ENCODE data around the gene NMD3.

Gene NMD3

DNA sequence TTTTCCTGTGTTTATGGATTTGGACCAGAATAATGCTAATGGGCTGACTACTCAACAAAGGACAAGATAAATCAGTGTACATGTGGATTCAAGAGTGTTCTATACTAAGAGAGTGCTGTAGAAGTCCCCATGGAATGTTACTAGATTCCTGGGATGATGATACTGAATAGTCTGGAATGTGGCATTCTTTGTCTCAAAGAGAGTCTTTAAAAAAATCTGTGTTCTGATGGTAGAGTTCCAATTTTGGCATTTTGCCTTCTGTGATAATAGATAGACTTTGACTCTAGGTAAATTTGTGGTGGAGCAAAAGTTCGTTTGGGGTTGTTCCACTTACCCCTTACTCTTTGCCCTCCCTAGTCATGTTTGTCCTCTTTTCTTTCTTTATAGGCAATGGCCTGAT, 43.7 kb downstream of the NMD3 start:
- no peak for TF ChIP-seq EZH2 (IDR thresholded peaks at IDR 0.05)
- TF ChIP-seq FOXP2 (optimal IDR thresholded peaks at IDR 0.05; ENCODE audit: control extremely low read depth, extremely low read length, insufficient read depth), result no peak
- no peak for TF ChIP-seq POLR2AphosphoS5 (IDR thresholded peaks at IDR 0.05; ENCODE audit: borderline replicate concordance, low read depth, low read length)
- H3K4me3 ChIP-seq, result no peak overlapping the region
- DNase-seq (ENCODE audit: low read depth, low spot score), result no peak
- 0 out of 2 replicates have a peak, but pooled peaks cover 10% of the 10 kb centered on the region for H3K9me3 ChIP-seq (ENCODE audit: low read depth, low read length)
- peaks cover 44% of the 10 kb centered on the region for H3K36me3 ChIP-seq (ENCODE audit: insufficient read depth, low read length)
- no peak overlapping the region for H3K27ac ChIP-seq
- H3K9ac ChIP-seq (ENCODE audit: insufficient read length), result no peak overlapping the region

DNA sequence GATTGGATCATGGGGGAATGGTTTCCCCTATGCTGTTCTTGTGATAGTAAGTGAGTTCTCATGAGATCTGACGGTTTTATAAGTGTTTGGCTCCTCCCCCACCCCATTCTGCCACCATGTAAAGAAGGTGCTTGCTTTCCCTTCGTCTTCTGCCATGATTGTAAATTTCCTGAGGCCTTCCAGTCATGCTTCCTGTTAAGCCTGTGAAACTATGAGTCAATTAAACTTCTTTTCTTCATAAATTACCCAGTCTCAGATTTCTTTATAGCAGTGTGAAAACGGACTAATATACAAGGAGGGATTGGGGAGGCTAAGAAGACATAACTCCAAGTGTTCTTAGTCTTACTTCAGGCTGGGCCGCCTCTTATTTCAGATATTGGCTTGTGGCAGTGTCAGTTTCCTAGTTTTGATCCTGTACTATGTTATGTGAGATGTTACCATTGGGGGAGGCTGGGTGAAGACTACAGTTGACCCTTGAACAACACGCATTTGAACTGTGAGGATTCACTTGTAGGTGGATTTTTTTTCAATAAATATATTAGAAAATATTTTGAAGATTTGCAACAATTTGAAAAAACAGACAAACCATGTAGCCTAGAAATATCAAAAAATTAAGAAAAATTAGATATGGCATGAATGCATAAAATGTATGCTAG, 44.9 kb downstream of the NMD3 start:
- no peak for DNase-seq (ENCODE audit: low read depth, low spot score)
- Histone ChIP-seq H3K9ac (ENCODE audit: insufficient read length) (no peak overlapping the region), H3K4me3 (no peak overlapping the region), H3K9me3 (ENCODE audit: low read depth, low read length) (0 out of 2 replicates have a peak, but pooled peaks cover 10% of the 10 kb centered on the region), H3K27ac (no peak overlapping the region), H3K36me3 (ENCODE audit: insufficient read depth, low read length) (peaks cover 32% of the 10 kb centered on the region)
- TF ChIP-seq POLR2AphosphoS5 (IDR thresholded peaks at IDR 0.05; ENCODE audit: borderline replicate concordance, low read depth, low read length) (no peak), EZH2 (IDR thresholded peaks at IDR 0.05) (no peak), FOXP2 (optimal IDR thresholded peaks at IDR 0.05; ENCODE audit: control extremely low read depth, extremely low read length, insufficient read depth) (no peak)

DNA sequence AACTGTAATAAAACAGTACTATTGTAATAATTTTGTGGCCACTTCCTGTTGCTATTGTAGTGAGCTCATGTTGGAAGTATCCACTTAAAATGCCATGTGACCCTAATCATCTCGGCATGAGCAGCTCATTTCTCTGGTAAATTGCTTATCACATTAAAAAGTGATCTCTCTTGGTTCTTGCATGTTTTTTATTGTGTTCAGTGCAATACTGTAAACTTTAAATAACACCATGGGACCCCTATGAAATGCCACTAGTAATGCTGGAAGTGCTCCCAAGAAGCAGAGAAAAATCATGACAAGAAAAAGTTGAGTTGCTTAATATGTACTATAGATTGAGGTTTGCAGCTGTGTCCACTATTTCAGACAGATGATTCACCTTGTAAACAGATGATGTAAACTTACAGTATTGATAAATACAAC, 45.6 kb downstream of the NMD3 start:
- Histone ChIP-seq H3K36me3 (ENCODE audit: insufficient read depth, low read length) (peaks cover 25% of the 10 kb centered on the region), H3K4me3 (no peak overlapping the region), H3K9ac (ENCODE audit: insufficient read length) (no peak overlapping the region), H3K27ac (no peak overlapping the region), H3K9me3 (ENCODE audit: low read depth, low read length) (0 out of 2 replicates have a peak, but pooled peaks cover 7% of the 10 kb centered on the region)
- DNase-seq (ENCODE audit: low read depth, low spot score), result peak; percentile 30
- TF ChIP-seq FOXP2 (optimal IDR thresholded peaks at IDR 0.05; ENCODE audit: control extremely low read depth, extremely low read length, insufficient read depth) (no peak), POLR2AphosphoS5 (IDR thresholded peaks at IDR 0.05; ENCODE audit: borderline replicate concordance, low read depth, low read length) (no peak; the same call in 1 of the 2 replicates), EZH2 (IDR thresholded peaks at IDR 0.05) (no peak)

DNA sequence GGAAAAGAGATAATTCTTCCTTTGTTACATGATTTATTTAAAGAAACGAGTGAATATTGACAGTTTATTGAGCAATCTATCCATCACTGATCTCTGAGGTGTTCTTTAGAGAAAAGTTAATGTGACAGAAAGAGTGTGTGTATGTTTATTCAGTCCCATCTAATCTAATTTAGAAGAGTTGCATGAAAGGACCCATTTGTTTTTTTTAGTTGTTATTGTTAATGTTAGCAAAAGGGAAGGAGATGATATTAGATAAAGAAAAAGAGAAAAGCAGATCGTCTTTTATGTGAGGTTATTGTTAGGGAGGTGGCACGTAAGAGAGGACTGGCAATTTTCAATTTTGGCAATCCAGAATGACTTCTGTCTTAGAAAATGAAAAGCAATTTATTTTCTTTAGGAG, 46.5 kb downstream of the NMD3 start:
- TF ChIP-seq FOXP2 (optimal IDR thresholded peaks at IDR 0.05; ENCODE audit: control extremely low read depth, extremely low read length, insufficient read depth) (no peak), EZH2 (IDR thresholded peaks at IDR 0.05) (no peak), POLR2AphosphoS5 (IDR thresholded peaks at IDR 0.05; ENCODE audit: borderline replicate concordance, low read depth, low read length) (no peak)
- H3K27ac ChIP-seq, result no peak overlapping the region
- H3K4me3 ChIP-seq, result no peak overlapping the region
- peaks cover 20% of the 10 kb centered on the region for H3K36me3 ChIP-seq (ENCODE audit: insufficient read depth, low read length)
- 0 out of 2 replicates have a peak, but pooled peaks cover 4% of the 10 kb centered on the region for H3K9me3 ChIP-seq (ENCODE audit: low read depth, low read length)
- no peak for DNase-seq (ENCODE audit: low read depth, low spot score)
- no peak overlapping the region for H3K9ac ChIP-seq (ENCODE audit: insufficient read length)

DNA sequence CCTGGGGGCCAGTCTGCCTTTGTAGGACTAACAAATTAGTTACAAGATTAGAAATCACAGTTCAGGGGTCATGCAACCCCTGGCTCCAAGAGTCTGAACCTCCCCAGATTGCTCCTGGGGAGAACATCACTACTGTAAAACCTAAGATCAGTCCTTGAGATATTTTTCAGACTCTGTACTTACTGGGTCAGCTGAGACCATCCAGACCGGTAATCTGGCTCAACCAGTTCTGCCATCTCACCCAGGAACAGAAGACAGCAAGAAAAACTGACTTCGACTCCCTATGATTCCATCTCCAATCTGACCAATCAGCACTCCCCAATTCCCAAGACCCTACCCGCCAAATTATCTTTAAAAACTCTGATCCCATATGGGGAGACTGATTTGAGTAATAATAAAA, 47.5 kb downstream of the NMD3 start:
- TF ChIP-seq FOXP2 (optimal IDR thresholded peaks at IDR 0.05; ENCODE audit: control extremely low read depth, extremely low read length, insufficient read depth) (no peak), POLR2AphosphoS5 (IDR thresholded peaks at IDR 0.05; ENCODE audit: borderline replicate concordance, low read depth, low read length) (no peak), EZH2 (IDR thresholded peaks at IDR 0.05) (no peak)
- no peak overlapping the region for H3K27ac ChIP-seq
- no peak for DNase-seq (ENCODE audit: low read depth, low spot score)

DNA sequence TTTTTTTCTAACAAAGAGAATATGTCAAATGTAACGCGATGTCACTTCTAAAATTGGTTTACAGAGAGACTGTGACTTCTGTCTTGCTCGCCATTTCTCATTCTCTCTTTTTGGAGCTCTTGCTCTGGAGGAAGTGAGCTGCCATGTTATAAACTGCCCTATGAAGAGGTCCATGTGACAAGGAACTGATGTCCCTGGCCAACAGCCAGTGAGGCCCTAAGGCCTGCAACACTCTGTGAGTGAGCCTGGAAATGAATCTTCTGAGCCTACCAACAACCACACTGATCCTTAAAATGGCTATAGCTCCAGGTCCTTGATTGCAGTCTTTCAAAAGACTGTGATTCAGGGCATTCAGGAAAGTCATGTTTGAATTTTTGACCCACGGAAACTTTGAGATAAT, 49.9 kb downstream of the NMD3 start:
- DNase-seq (ENCODE audit: low read depth, low spot score), result no peak
- H3K4me3 ChIP-seq, result no peak overlapping the region
- H3K36me3 ChIP-seq (ENCODE audit: insufficient read depth, low read length), result no peaks in the 10 kb centered on the region
- TF ChIP-seq FOXP2 (optimal IDR thresholded peaks at IDR 0.05; ENCODE audit: control extremely low read depth, extremely low read length, insufficient read depth), result no peak
- no peak for TF ChIP-seq POLR2AphosphoS5 (IDR thresholded peaks at IDR 0.05; ENCODE audit: borderline replicate concordance, low read depth, low read length)
- no peak for TF ChIP-seq EZH2 (IDR thresholded peaks at IDR 0.05)
- no peaks in the 10 kb centered on the region for H3K9me3 ChIP-seq (ENCODE audit: low read depth, low read length)
- no peak overlapping the region for H3K27ac ChIP-seq
- H3K9ac ChIP-seq (ENCODE audit: insufficient read length), result no peak overlapping the region

More for the DNA sequence above, 47.5 kb downstream of the NMD3 start:
- H3K4me3 ChIP-seq, result no peak overlapping the region
- peaks cover 13% of the 10 kb centered on the region for H3K36me3 ChIP-seq (ENCODE audit: insufficient read depth, low read length)
- 0 out of 2 replicates have a peak, but pooled peaks cover 2% of the 10 kb centered on the region for H3K9me3 ChIP-seq (ENCODE audit: low read depth, low read length)
- no peak overlapping the region for H3K9ac ChIP-seq (ENCODE audit: insufficient read length)

DNA sequence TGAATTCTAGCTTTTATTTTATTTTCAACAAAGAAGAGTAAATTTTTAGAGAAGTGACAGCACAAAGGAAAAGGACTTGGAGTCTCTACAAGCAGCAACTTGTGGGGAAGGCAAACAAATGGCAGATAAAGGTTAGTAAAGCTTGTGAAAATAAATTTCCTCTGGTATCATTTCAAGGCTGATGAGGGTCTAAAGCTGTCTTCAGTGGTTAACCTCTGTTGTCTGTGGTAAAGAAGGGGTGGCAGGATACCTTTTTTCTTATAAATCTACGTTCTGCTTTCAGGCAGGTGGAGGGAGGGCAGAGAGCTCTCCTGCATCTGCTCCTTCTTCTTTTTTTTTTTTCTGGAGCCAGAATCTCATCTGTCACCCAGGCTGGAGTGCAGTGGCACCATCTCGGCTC, 50.5 kb downstream of the NMD3 start:
- no peak for TF ChIP-seq EZH2 (IDR thresholded peaks at IDR 0.05)
- TF ChIP-seq FOXP2 (optimal IDR thresholded peaks at IDR 0.05; ENCODE audit: control extremely low read depth, extremely low read length, insufficient read depth), result no peak
- TF ChIP-seq POLR2AphosphoS5 (IDR thresholded peaks at IDR 0.05; ENCODE audit: borderline replicate concordance, low read depth, low read length), result no peak
- Histone ChIP-seq H3K27ac (no peak overlapping the region), H3K9ac (ENCODE audit: insufficient read length) (no peak overlapping the region), H3K36me3 (ENCODE audit: insufficient read depth, low read length) (no peaks in the 10 kb centered on the region), H3K4me3 (no peak overlapping the region), H3K9me3 (ENCODE audit: low read depth, low read length) (no peaks in the 10 kb centered on the region)
- DNase-seq (ENCODE audit: low read depth, low spot score), result no peak

DNA sequence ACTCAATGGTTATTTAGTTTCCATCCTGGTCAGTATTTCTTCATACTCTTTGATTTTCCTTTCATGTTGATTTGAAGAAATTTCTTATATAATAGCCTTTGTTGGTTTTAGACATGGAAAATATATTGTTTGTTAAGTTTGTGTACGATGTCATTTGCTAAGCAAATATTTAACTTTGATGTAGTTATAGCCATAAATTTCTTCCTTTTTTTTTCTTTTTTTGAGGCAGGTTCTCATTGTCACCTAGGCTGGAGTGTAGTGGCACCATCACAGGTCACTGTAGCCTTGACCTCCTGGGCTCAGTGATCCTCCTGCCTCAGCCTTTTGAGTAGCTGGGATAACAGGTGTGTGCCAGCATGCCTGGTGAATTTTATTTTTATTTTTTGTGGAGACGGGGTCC, 51.4 kb downstream of the NMD3 start:
- no peak overlapping the region for H3K27ac ChIP-seq

More for the DNA sequence above, 51.4 kb downstream of the NMD3 start:
- no peak overlapping the region for H3K9ac ChIP-seq (ENCODE audit: insufficient read length)
- H3K9me3 ChIP-seq (ENCODE audit: low read depth, low read length), result no peaks in the 10 kb centered on the region
- no peak for DNase-seq (ENCODE audit: low read depth, low spot score)
- TF ChIP-seq EZH2 (IDR thresholded peaks at IDR 0.05) (no peak), FOXP2 (optimal IDR thresholded peaks at IDR 0.05; ENCODE audit: control extremely low read depth, extremely low read length, insufficient read depth) (no peak), POLR2AphosphoS5 (IDR thresholded peaks at IDR 0.05; ENCODE audit: borderline replicate concordance, low read depth, low read length) (no peak)
- no peak overlapping the region for H3K4me3 ChIP-seq
- H3K36me3 ChIP-seq (ENCODE audit: insufficient read depth, low read length), result no peaks in the 10 kb centered on the region
